HepG2 (cell line): ENCODE data around the gene IKBKE. TPM values are rescaled to one million over a fixed set of nuclear protein-coding genes. Genes with fewer than 3 reads are reported as not detected.

Experiments used
- ATAC-seq: fragments of 200-7000 bp; cut with Tn5 transposase; 3 replicates; pipeline ENCODE4 v1.9.1; 2020; ENCODE audit warnings: mild to moderate bottlenecking, moderate library complexity
- BruUV-seq: library from RNA; stranded (reverse); fragments of 400-500 nt; replicated peaks from 2 replicates; lab custom pipeline; 2021; lab: Mats Ljungman, UMichigan
- CTCF ChIA-PET: fragments of 300-600 bp; formaldehyde crosslinking; extraction: SDS; loops from one replicate; lab custom pipeline; 2021; ENCODE audit warnings: low total read pairs, inconsistent platforms, low intra/inter-chr PET ratio; lab: Yijun Ruan, JAX
- POLR2A ChIA-PET: fragments of 350-600 bp; sonication (Branson Sonifier 250); formaldehyde crosslinking; loops from one replicate; lab custom pipeline; 2020; ENCODE audit warnings: antibody characterized with exemption, inconsistent platforms; lab: Yijun Ruan, JAX
- DNase-seq: peaks from one replicate; pipeline ENCODE4 v3.0.0-alpha.2; 2015; ENCODE audit warnings: low spot score
- FAIRE-seq: peaks from 3 replicates; lab custom pipeline; 2011; peaks lifted over from hg19 to GRCh38; lab: Jason Lieb, UNC
- H2AFZ ChIP-seq: one replicate; pipeline ENCODE4 v1.6.1; 2011; ENCODE audit warnings: low read length, inconsistent platforms
- H3K27ac ChIP-seq: fragments of 300-600 bp; 3 replicates; pipeline ENCODE4 v1.8.0; 2011; ENCODE audit warnings: mixed run types, mild to moderate bottlenecking, mixed read lengths, low read length, inconsistent platforms; ENCODE audit not compliant: insufficient read depth; ENCODE audit errors: extremely low read length
- H3K27me3 ChIP-seq, 2 experiments: fragments of 200-600 bp in 1 of 2; 2 replicates in 1 of 2; 3 replicates in 1 of 2; pipeline versions ENCODE4 v1.6.0 to v1.8.0; 2011; ENCODE audit warnings: low read length in 2 of 2, mild to moderate bottlenecking in 2 of 2, moderate library complexity in 2 of 2, inconsistent platforms in 1 of 2; ENCODE audit not compliant: insufficient read depth in 2 of 2, control insufficient read depth in 1 of 2
- H3K36me3 ChIP-seq, 2 experiments: fragments of 200-600 bp in 1 of 2; replicated peaks in 1 of 2; 2 replicates in 1 of 2; 3 replicates in 1 of 2; pipeline versions ENCODE4 v1.5.1 to v1.8.0; 2011; ENCODE audit warnings: low read length in 2 of 2, inconsistent platforms in 1 of 2; ENCODE audit not compliant: insufficient read depth in 2 of 2, control insufficient read depth in 1 of 2
- H3K4me1 ChIP-seq: 2 replicates; pipeline ENCODE4 v1.5.1; 2012; ENCODE audit warnings: low read length, inconsistent platforms; ENCODE audit not compliant: insufficient read depth
- H3K4me2 ChIP-seq: 2 replicates; pipeline ENCODE4 v1.6.0; 2011; ENCODE audit warnings: low read depth, low read length, inconsistent platforms
- H3K4me3 ChIP-seq, 3 experiments: fragments of 200-600 bp in 1 of 3; sonication (generic), shearing (Covaris generic) in 1 of 3; replicated peaks in 1 of 3; 2 replicates each; pipeline ENCODE4 v1.5.1; 2011 to 2016; ENCODE audit warnings: low read length in 3 of 3, inconsistent platforms in 2 of 3, low read depth in 2 of 3, mild to moderate bottlenecking in 2 of 3, control low read depth in 1 of 3, mixed read lengths in 1 of 3; ENCODE audit not compliant: insufficient read depth in 1 of 3
- H3K79me2 ChIP-seq: one replicate; pipeline ENCODE4 v1.6.1; 2011; ENCODE audit warnings: low read length, inconsistent platforms; ENCODE audit not compliant: insufficient read depth
- H3K9ac ChIP-seq: 2 replicates; pipeline ENCODE4 v1.6.0; 2011; ENCODE audit warnings: mild to moderate bottlenecking, low read depth, low read length, inconsistent platforms; ENCODE audit not compliant: insufficient read depth
- H3K9me3 ChIP-seq: 2 replicates; pipeline ENCODE4 v1.5.1; 2012; ENCODE audit warnings: mild to moderate bottlenecking, low read length
- H4K20me1 ChIP-seq: 2 replicates; pipeline ENCODE4 v1.6.0; 2011; ENCODE audit warnings: inconsistent platforms, mild to moderate bottlenecking, low read length, moderate library complexity; ENCODE audit not compliant: insufficient read depth
- BATF2 ChIP-seq: sonication (generic); formaldehyde crosslinking; IDR thresholded peaks from 2 replicates; pipeline ENCODE4 v1.8.0; 2022; ENCODE audit warnings: mild to moderate bottlenecking, missing genetic modification reagents, moderate library complexity
- BCL3 ChIP-seq: sonication (generic); formaldehyde crosslinking; IDR thresholded peaks from 2 replicates; pipeline ENCODE4 v1.5.1; 2020; ENCODE audit warnings: mild to moderate bottlenecking, missing genetic modification reagents, moderate library complexity
- ISX ChIP-seq: sonication (generic); formaldehyde crosslinking; conservative IDR thresholded peaks from 2 replicates; pipeline ENCODE4 v1.5.0; 2020; ENCODE audit warnings: missing genetic modification reagents
- MAFF ChIP-seq: IDR thresholded peaks from 2 replicates; pipeline ENCODE4 v1.6.1; 2011; ENCODE audit warnings: low read depth, low read length, improper control_type of control experiment
- MYPOP ChIP-seq: sonication (generic); formaldehyde crosslinking; IDR thresholded peaks from 2 replicates; pipeline ENCODE4 v1.8.1; 2023; ENCODE audit warnings: mild to moderate bottlenecking, moderate library complexity, missing genetic modification reagents
- NCOR1 ChIP-seq: fragments of 200-600 bp; sonication (generic); IDR thresholded peaks from 2 replicates; pipeline ENCODE4 v1.7.0; 2017; ENCODE audit warnings: antibody characterized with exemption, low read length, borderline replicate concordance
- POLR2A ChIP-seq, 2 experiments: IDR thresholded peaks; 2 replicates each; pipeline ENCODE4 v1.6.1; 2011; ENCODE audit warnings: low read depth in 2 of 2, low read length in 2 of 2, mild to moderate bottlenecking in 1 of 2, moderate library complexity in 1 of 2; ENCODE audit not compliant: insufficient read depth in 1 of 2
- RFX1 ChIP-seq: fragments of 450-650 bp; IDR thresholded peaks from 2 replicates; pipeline ENCODE4 v1.6.1; 2017
- RFXAP ChIP-seq: sonication (generic); formaldehyde crosslinking; IDR thresholded peaks from 2 replicates; pipeline ENCODE4 v1.4.0; 2020; ENCODE audit warnings: missing genetic modification reagents, borderline replicate concordance
- SP5 ChIP-seq: IDR thresholded peaks from 2 replicates; pipeline ENCODE4 v1.6.1; 2016; ENCODE audit warnings: low read depth, borderline replicate concordance
- TRIM24 ChIP-seq: sonication (generic); formaldehyde crosslinking; IDR thresholded peaks from 2 replicates; pipeline ENCODE4 v1.8.0; 2022; ENCODE audit warnings: mild to moderate bottlenecking, missing genetic modification reagents
- ZNF296 ChIP-seq: sonication (generic); formaldehyde crosslinking; conservative IDR thresholded peaks from 2 replicates; pipeline ENCODE4 v1.5.0; 2020; ENCODE audit warnings: mild to moderate bottlenecking, missing genetic modification reagents
- ZNF337 ChIP-seq: sonication (generic); formaldehyde crosslinking; IDR thresholded peaks from 2 replicates; pipeline ENCODE4 v1.5.1; 2020; ENCODE audit warnings: missing genetic modification reagents, low read depth, mild to moderate bottlenecking, borderline replicate concordance
- ZNF605 ChIP-seq: sonication (generic); formaldehyde crosslinking; IDR thresholded peaks from 2 replicates; pipeline ENCODE4 v1.8.0; 2022; ENCODE audit warnings: mild to moderate bottlenecking, missing genetic modification reagents
- ZNF790 ChIP-seq: sonication (generic); formaldehyde crosslinking; IDR thresholded peaks from 2 replicates; pipeline ENCODE4 v1.8.0; 2022; ENCODE audit warnings: missing genetic modification reagents, mild to moderate bottlenecking, borderline replicate concordance
- WGBS: methylation state at CpG from one replicate; pipeline ENCODE4 v1.1.6; 2017; ENCODE audit warnings: low lambda C conversion rate; 5-methylcytosine and 5-hydroxymethylcytosine counted together
- in situ Hi-C: cut with HindIII; loops from 2 replicates; pipeline ENCODE4 v1.10.0; 2017; ENCODE audit warnings: low pct_unique_long_range_greater_than_20kb; ENCODE audit not compliant: extremely low pct_ligation_motif_present
- intact Hi-C: fragments of 100-400 bp; cut with micrococcal nuclease; formaldehyde crosslinking; loops from one replicate; pipeline ENCODE4 v1.10.0; 2022; ENCODE audit not compliant: unreplicated experiment
- polyA plus RNA-seq, 8 experiments: library from polyadenylated mRNA; depleted of rRNA in 3 of 8; stranded (reverse) in 7 of 8; unstranded in 1 of 8; fragments of >200 nt; fragmentation: Illumina TruSeq in 4 of 8; extraction: Trizol in 4 of 8; gene quantifications; 2 replicates each; pipeline versions ENCODE4 v1.2.1 to v1.2.3, GENCODE V29; 2011 to 2016; ENCODE audit warnings: low read depth in 4 of 8, missing spikeins in 1 of 8, mixed read lengths in 1 of 8; ENCODE audit not compliant: insufficient read depth in 1 of 8
- total RNA-seq, 5 experiments: library from RNA; depleted of rRNA; stranded (reverse); fragments of >200 nt; fragmentation: Illumina TruSeq; extraction: Trizol; gene quantifications; 2 replicates each; pipeline ENCODE4 v1.2.3, GENCODE V29; 2016; ENCODE audit warnings: low read depth in 1 of 5

IKBKE gene
- total and polyA plus RNA-seq, 2 of the 13 experiments (the other 11 are each of a cell fraction or from before 2014, with no cell fraction given) = 4.5 to 5.8 TPM

- H3K9me3 ChIP-seq = no peaks in the 10 kb centered on the region
- no peaks in the 10 kb centered on the region for H4K20me1 ChIP-seq
- ChIA-PET CTCF (no interaction called here), POLR2A (no interaction called here)
- H3K36me3 ChIP-seq = peaks cover 19 to 77% of the 10 kb centered on the region in 2 experiments
- no CpG with 5 or more reads among the region's 1 CpG for WGBS
- no peak for TF ChIP-seq TRIM24 (CRISPR knock-in tag)
- no peak for TF ChIP-seq POLR2A (IDR thresholded peaks at IDR 0.05; ENCODE audit: insufficient read depth in 1 of 2, low read depth in 2 of 2, low read length in 2 of 2)
- no peak for TF ChIP-seq RFX1
- no peak for TF ChIP-seq ISX
- TF ChIP-seq ZNF790 (CRISPR knock-in tag) = no peak
- TF ChIP-seq ZNF296 (CRISPR knock-in tag) = no peak
- no peak for TF ChIP-seq ZNF605 (CRISPR knock-in tag)
- TF ChIP-seq NCOR1 = no peak
- no peak for TF ChIP-seq BATF2
- TF ChIP-seq ZNF337 (CRISPR knock-in tag) = no peak
- no peak for TF ChIP-seq SP5 (CRISPR knock-in tag)
- no peak for TF ChIP-seq MYPOP (CRISPR knock-in tag)
- no peak for TF ChIP-seq MAFF
- TF ChIP-seq BCL3 (CRISPR knock-in tag) = no peak
- no peak for TF ChIP-seq RFXAP (CRISPR knock-in tag)
- BruUV-seq = no TSS peak
- in situ Hi-C loops (no loop called here), intact Hi-C loops (no loop called here)
- ATAC-seq (no peak), FAIRE-seq (no peak), DNase-seq (no peak)
- no peak overlapping the region for H3K9ac ChIP-seq
- no peak overlapping the region for H3K4me3 ChIP-seq
- H3K4me1 ChIP-seq = no peaks in the 10 kb centered on the region
- no peaks in the 10 kb centered on the region for H3K27me3 ChIP-seq
- H3K4me2 ChIP-seq = no peak overlapping the region
- no peaks in the 10 kb centered on the region for H3K79me2 ChIP-seq
- H2AFZ ChIP-seq = no peak overlapping the region
- H3K27ac ChIP-seq = no peak overlapping the region
These were observed 34.8 kb upstream of the IKBKE start for GRCh38 chr1:206435445-206435844.
